HCT116 (cell line): Measurements from ENCODE around the gene LINS1. TPM values are rescaled to one million over a fixed set of nuclear protein-coding genes. Genes with fewer than 3 reads are reported as not detected.

Experiments used
- ATAC-seq: fragments of 200-7000 bp; cut with Tn5 transposase; 2 replicates; pipeline ENCODE4 v1.9.1; 2020; ENCODE audit warnings: mild to moderate bottlenecking, moderate library complexity
- BruUV-seq: library from RNA; stranded (reverse); fragments of 400-500 nt; replicated peaks from 2 replicates; lab custom pipeline; 2021; lab: Mats Ljungman, UMichigan
- CTCF ChIA-PET: fragments of 300-600 bp; sonication (Branson Sonifier 250); formaldehyde crosslinking; loops from one replicate; lab custom pipeline; 2021; ENCODE audit warnings: antibody characterized with exemption; lab: Charles Lee
- POLR2A ChIA-PET: fragments of 300-600, 350-600 bp; sonication (Branson Sonifier 250); formaldehyde crosslinking; loops from one replicate; lab custom pipeline; 2021; ENCODE audit warnings: antibody characterized with exemption; lab: Charles Lee
- RAD21 ChIA-PET, 2 experiments: fragments of 300-600 bp; sonication (Branson Sonifier 250); formaldehyde crosslinking; loops; one replicate each; lab custom pipeline; 2023; ENCODE audit warnings: low total read pairs in 2 of 2; ENCODE audit not compliant: uncharacterized antibody in 2 of 2, unreplicated experiment in 2 of 2, low non-redundant PET in 1 of 2; lab: Charles Lee
- DNase-seq: peaks from one replicate; pipeline ENCODE4 v3.0.0-alpha.2; 2010; ENCODE audit warnings: low read depth, low spot score
- H2AFZ ChIP-seq: fragments of 200-600 bp; shearing (Covaris generic), sonication (generic); 2 replicates; pipeline ENCODE4 v1.6.1; 2017; ENCODE audit warnings: low read depth, mixed run types, mixed read lengths, antibody characterized with exemption, low read length; ENCODE audit not compliant: poor library complexity, severe bottlenecking
- H3K27ac ChIP-seq: 2 replicates; pipeline ENCODE4 v1.5.1; 2012; ENCODE audit warnings: low read depth, low read length
- H3K27me3 ChIP-seq: fragments of 200-600 bp; sonication (generic); 2 replicates; pipeline ENCODE4 v1.6.1; 2016; ENCODE audit warnings: mixed run types, low read length, mixed read lengths; ENCODE audit not compliant: insufficient read depth
- H3K36me3 ChIP-seq, 2 experiments: fragments of 200-500 bp in 1 of 2; fragments of 200-600 bp in 1 of 2; sonication (Bioruptor generic) in 1 of 2; sonication (generic) in 1 of 2; 2 replicates each; pipeline versions ENCODE4 v1.5.1 to v1.6.1; 2014 to 2016; ENCODE audit warnings: low read length in 2 of 2, inconsistent platforms in 1 of 2, mixed read lengths in 1 of 2, mixed run types in 1 of 2; ENCODE audit not compliant: insufficient read depth in 2 of 2, control insufficient read depth in 1 of 2
- H3K4me1 ChIP-seq, 2 experiments: fragments of 200-600 bp in 1 of 2; sonication (generic) in 1 of 2; 2 replicates each; pipeline versions ENCODE4 v1.5.1 to v1.6.1; 2012 to 2017; ENCODE audit warnings: low read length in 2 of 2, inconsistent platforms in 1 of 2, mild to moderate bottlenecking in 1 of 2, mixed read lengths in 1 of 2, mixed run types in 1 of 2, moderate library complexity in 1 of 2; ENCODE audit not compliant: insufficient read depth in 2 of 2, control insufficient read depth in 1 of 2
- H3K4me2 ChIP-seq: fragments of 200-600 bp; sonication (generic); 2 replicates; pipeline ENCODE4 v1.6.1; 2017; ENCODE audit warnings: mixed run types, low read length, mixed read lengths
- H3K4me3 ChIP-seq, 2 experiments: fragments of 200-600 bp in 1 of 2; sonication (generic) in 1 of 2; replicated peaks in 1 of 2; 2 replicates each; pipeline ENCODE4 v1.5.1; 2011 to 2016; ENCODE audit warnings: low read length in 2 of 2, control low read depth in 1 of 2, low read depth in 1 of 2, mild to moderate bottlenecking in 1 of 2, mixed read lengths in 1 of 2, mixed run types in 1 of 2
- H3K79me2 ChIP-seq: fragments of 200-600 bp; sonication (generic); 2 replicates; pipeline ENCODE4 v1.6.1; 2017; ENCODE audit warnings: mild to moderate bottlenecking, mixed run types, low read length, moderate library complexity, mixed read lengths; ENCODE audit not compliant: insufficient read depth
- H3K9ac ChIP-seq: fragments of 200-600 bp; sonication (generic); 2 replicates; pipeline ENCODE4 v1.6.1; 2016; ENCODE audit warnings: low read length, mixed read lengths
- H3K9me2 ChIP-seq: fragments of 200-600 bp; sonication (generic), shearing (Covaris generic); 2 replicates; pipeline ENCODE4 v1.6.1; 2017; ENCODE audit warnings: mixed run types, mild to moderate bottlenecking, moderate library complexity; ENCODE audit not compliant: insufficient read depth
- H3K9me3 ChIP-seq, 2 experiments: fragments of 200-500 bp in 1 of 2; fragments of 200-600 bp in 1 of 2; sonication (Bioruptor generic) in 1 of 2; sonication (generic) in 1 of 2; 2 replicates each; pipeline ENCODE4 v1.6.1; 2014 to 2017; ENCODE audit warnings: low read length in 2 of 2, mixed read lengths in 2 of 2, inconsistent platforms in 1 of 2, low read depth in 1 of 2, mild to moderate bottlenecking in 1 of 2, mixed run types in 1 of 2, moderate library complexity in 1 of 2; ENCODE audit not compliant: control insufficient read depth in 1 of 2, insufficient read depth in 1 of 2
- H4K20me1 ChIP-seq: fragments of 200-600 bp; sonication (generic), shearing (Covaris generic); 2 replicates; pipeline ENCODE4 v1.6.1; 2017; ENCODE audit warnings: mixed run types, mild to moderate bottlenecking, moderate library complexity; ENCODE audit not compliant: insufficient read depth
- ELF1 ChIP-seq: IDR thresholded peaks from 2 replicates; pipeline ENCODE4 v1.6.1; 2012; ENCODE audit warnings: low read depth, borderline replicate concordance
- POLR2AphosphoS5 ChIP-seq: IDR thresholded peaks from 2 replicates; pipeline ENCODE4 v1.6.1; 2011; ENCODE audit warnings: mild to moderate bottlenecking, low read depth, low read length, moderate library complexity
- RAD21 ChIP-seq: IDR thresholded peaks from 2 replicates; pipeline ENCODE4 v1.6.1; 2012; ENCODE audit warnings: low read depth, mild to moderate bottlenecking
- TCF7L2 ChIP-seq: IDR thresholded peaks from 2 replicates; pipeline ENCODE4 v1.7.0; 2011; ENCODE audit warnings: borderline replicate concordance, inconsistent platforms; ENCODE audit not compliant: insufficient read depth, insufficient read length; ENCODE audit errors: extremely low read depth
- YY1 ChIP-seq: IDR thresholded peaks from 2 replicates; pipeline ENCODE4 v1.6.1; 2011; ENCODE audit warnings: low read length, low read depth, moderate library complexity, mild to moderate bottlenecking; ENCODE audit not compliant: insufficient replicate concordance; ENCODE audit errors: extremely low read depth
- intact Hi-C: fragments of 100-400 bp; cut with micrococcal nuclease; formaldehyde crosslinking; loops from 2 replicates; pipeline ENCODE4 v1.10.0; 2022
- total RNA-seq: library from RNA; stranded (reverse); gene quantifications from one replicate; pipeline ENCODE4 v1.2.1, GENCODE V29; 2021; ENCODE audit not compliant: unreplicated experiment
- TF ChIP-seq, protein P1 (sequence below): IDR thresholded peaks from 2 replicates; pipeline ENCODE4 v1.6.1; 2012
- TF ChIP-seq, protein P2 (sequence below): IDR thresholded peaks from 2 replicates; pipeline ENCODE4 v1.6.1; 2011; ENCODE audit warnings: mild to moderate bottlenecking, low read length, moderate library complexity; ENCODE audit not compliant: insufficient replicate concordance; ENCODE audit errors: extremely low read depth
- TF ChIP-seq, protein P3 (sequence below), 3 experiments: fragments of 200-600 bp in 1 of 3; sonication (generic) in 1 of 3; IDR thresholded peaks in 2 of 3; conservative IDR thresholded peaks in 1 of 3; 2 replicates each; pipeline ENCODE4 v1.5.1; 2012 to 2017; ENCODE audit warnings: low read depth in 2 of 3, low read length in 2 of 3, antibody characterized with exemption in 1 of 3, borderline replicate concordance in 1 of 3, control low read depth in 1 of 3, mild to moderate bottlenecking in 1 of 3, mixed read lengths in 1 of 3, mixed run types in 1 of 3, moderate library complexity in 1 of 3; ENCODE audit not compliant: insufficient read depth in 1 of 3

Gene LINS1
- total RNA-seq, 1 experiment from 2014 or later = 14.7 TPM

DNA sequence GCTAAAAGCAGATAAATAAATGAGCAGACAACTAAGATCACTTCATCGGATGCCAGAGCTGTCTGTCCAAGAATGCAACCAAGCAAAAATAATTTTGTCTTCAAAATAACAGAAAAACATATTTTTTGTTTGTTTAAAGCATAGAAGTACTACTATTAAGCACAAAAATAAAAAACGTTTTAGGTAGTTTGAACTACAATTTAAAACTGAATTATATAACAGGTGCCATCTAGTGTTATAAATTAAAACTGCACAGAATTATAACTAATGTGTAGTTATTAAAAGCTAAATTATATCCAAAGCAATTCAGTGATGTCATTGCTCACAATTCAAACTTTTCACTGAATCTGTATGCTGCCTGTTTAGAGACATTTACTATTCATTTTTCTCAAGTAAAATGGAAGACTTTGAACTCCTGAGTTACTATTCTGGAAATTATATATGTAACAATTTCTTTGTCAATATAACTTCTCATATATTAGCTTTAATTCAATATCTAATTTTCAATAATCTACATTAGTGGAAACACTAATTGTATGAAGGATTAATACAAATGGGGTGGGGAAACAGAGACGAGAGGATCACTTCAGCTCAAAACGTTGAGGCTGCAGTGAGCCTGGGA is 29.5 kb downstream of the LINS1 start:
- no peaks in the 10 kb centered on the region for H3K9me3 ChIP-seq
- TF ChIP-seq RAD21 = peak; percentile 28; the same call in 1 of the 2 replicates
- TF ChIP-seq POLR2AphosphoS5 = no peak
- no peak for TF ChIP-seq ELF1
- TF ChIP-seq, protein P1, sequence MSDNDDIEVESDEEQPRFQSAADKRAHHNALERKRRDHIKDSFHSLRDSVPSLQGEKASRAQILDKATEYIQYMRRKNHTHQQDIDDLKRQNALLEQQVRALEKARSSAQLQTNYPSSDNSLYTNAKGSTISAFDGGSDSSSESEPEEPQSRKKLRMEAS = no peak
- TF ChIP-seq TCF7L2 = no peak
- TF ChIP-seq, protein P2, sequence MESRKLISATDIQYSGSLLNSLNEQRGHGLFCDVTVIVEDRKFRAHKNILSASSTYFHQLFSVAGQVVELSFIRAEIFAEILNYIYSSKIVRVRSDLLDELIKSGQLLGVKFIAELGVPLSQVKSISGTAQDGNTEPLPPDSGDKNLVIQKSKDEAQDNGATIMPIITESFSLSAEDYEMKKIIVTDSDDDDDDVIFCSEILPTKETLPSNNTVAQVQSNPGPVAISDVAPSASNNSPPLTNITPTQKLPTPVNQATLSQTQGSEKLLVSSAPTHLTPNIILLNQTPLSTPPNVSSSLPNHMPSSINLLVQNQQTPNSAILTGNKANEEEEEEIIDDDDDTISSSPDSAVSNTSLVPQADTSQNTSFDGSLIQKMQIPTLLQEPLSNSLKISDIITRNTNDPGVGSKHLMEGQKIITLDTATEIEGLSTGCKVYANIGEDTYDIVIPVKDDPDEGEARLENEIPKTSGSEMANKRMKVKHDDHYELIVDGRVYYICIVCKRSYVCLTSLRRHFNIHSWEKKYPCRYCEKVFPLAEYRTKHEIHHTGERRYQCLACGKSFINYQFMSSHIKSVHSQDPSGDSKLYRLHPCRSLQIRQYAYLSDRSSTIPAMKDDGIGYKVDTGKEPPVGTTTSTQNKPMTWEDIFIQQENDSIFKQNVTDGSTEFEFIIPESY = no peak
- TF ChIP-seq, protein P3, sequence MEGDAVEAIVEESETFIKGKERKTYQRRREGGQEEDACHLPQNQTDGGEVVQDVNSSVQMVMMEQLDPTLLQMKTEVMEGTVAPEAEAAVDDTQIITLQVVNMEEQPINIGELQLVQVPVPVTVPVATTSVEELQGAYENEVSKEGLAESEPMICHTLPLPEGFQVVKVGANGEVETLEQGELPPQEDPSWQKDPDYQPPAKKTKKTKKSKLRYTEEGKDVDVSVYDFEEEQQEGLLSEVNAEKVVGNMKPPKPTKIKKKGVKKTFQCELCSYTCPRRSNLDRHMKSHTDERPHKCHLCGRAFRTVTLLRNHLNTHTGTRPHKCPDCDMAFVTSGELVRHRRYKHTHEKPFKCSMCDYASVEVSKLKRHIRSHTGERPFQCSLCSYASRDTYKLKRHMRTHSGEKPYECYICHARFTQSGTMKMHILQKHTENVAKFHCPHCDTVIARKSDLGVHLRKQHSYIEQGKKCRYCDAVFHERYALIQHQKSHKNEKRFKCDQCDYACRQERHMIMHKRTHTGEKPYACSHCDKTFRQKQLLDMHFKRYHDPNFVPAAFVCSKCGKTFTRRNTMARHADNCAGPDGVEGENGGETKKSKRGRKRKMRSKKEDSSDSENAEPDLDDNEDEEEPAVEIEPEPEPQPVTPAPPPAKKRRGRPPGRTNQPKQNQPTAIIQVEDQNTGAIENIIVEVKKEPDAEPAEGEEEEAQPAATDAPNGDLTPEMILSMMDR (IDR thresholded peaks at IDR 0.05 in 2 of 3, conservative IDR thresholded peaks at IDR 0.05 in 1 of 3; ENCODE audit: borderline replicate concordance in 1 of 3, insufficient read depth in 1 of 3, low read depth in 2 of 3, low read length in 2 of 3) = peak; percentile 9 to 58 (median 28); a peak in 3 of 6 replicates
- no peak for TF ChIP-seq YY1
- CTCF ChIA-PET = interaction anchor here (0.7 to 1.6 kb wide), 12 partner anchors 13 to 1300 kb away, joined by 3 to 11 read pairs (median 3); partner anchors contain the start of gene ADAMTS17
- RAD21 ChIA-PET = interaction anchor here in 1 of 2 experiments (0.9 kb wide), 1 partner anchor 222 kb away, joined by 5 read pairs; no protein-coding TSS in a partner anchor
- no TSS peak for BruUV-seq
- intact Hi-C loops = loop anchor here (2.0 to 10.0 kb wide), 2 partner anchors 222 to 648 kb away; no protein-coding TSS in a partner anchor
- no peak for DNase-seq
- H3K9ac ChIP-seq = no peak overlapping the region
- no peak overlapping the region for H3K4me2 ChIP-seq
- no peaks in the 10 kb centered on the region; the same call in 1 of the 2 replicates for H4K20me1 ChIP-seq
- ATAC-seq = no peak
- H3K36me3 ChIP-seq = peaks cover 4 to 17% of the 10 kb centered on the region in 2 experiments
- no peaks in the 10 kb centered on the region for H3K27me3 ChIP-seq
- no peaks in the 10 kb centered on the region for H3K9me2 ChIP-seq
- no peaks in the 10 kb centered on the region for H3K79me2 ChIP-seq
- no peaks in the 10 kb centered on the region for H3K4me1 ChIP-seq
- no peak overlapping the region for H3K27ac ChIP-seq
- POLR2A ChIA-PET = no interaction called here
- no peak overlapping the region for H2AFZ ChIP-seq
- H3K4me3 ChIP-seq = no peak overlapping the region
